K562 (cell line): ENCODE measurements around the gene KCNQ2. TPM values are rescaled to one million over a fixed set of nuclear protein-coding genes. Genes with fewer than 3 reads are reported as not detected.

Experiments
- BHLHE40 ChIP-seq: IDR thresholded peaks from 2 replicates; pipeline ENCODE4 v1.6.1; 2011; ENCODE audit warnings: low read length, improper control_type of control experiment
- CREM ChIP-seq: IDR thresholded peaks from 2 replicates; pipeline ENCODE4 v1.6.1; 2014; ENCODE audit warnings: antibody characterized with exemption, low read depth
- ELK1 ChIP-seq: sonication (generic); formaldehyde crosslinking; IDR thresholded peaks from 2 replicates; pipeline ENCODE4 v1.8.1; 2022; ENCODE audit warnings: missing genetic modification reagents
- EP300 ChIP-seq: IDR thresholded peaks from 2 replicates; pipeline ENCODE4 v1.6.1; 2012; ENCODE audit warnings: low read length, improper control_type of control experiment
- ETV6 ChIP-seq, 3 experiments: fragments of 150-350 bp in 1 of 3; sonication (generic) in 1 of 3; formaldehyde crosslinking in 1 of 3; IDR thresholded peaks; 2 replicates each; pipeline versions ENCODE4 v1.6.1 to v1.8.0; 2014 to 2022; ENCODE audit warnings: borderline replicate concordance in 2 of 3, low read depth in 2 of 3, antibody characterized with exemption in 1 of 3, low read length in 1 of 3, mild to moderate bottlenecking in 1 of 3, missing genetic modification reagents in 1 of 3
- GTF2F1 ChIP-seq: IDR thresholded peaks from 2 replicates; pipeline ENCODE4 v1.6.1; 2011; ENCODE audit warnings: low read depth, low read length, improper control_type of control experiment
- HNRNPK ChIP-seq: fragments of 200-400 bp; formaldehyde crosslinking; IDR thresholded peaks from one replicate; pipeline ENCODE4 v1.6.1; 2018; ENCODE audit warnings: mild to moderate bottlenecking, low read depth, low read length; ENCODE audit not compliant: poor library complexity, severe bottlenecking
- HNRNPLL ChIP-seq: fragments of 200-400 bp; formaldehyde crosslinking; IDR thresholded peaks from 2 replicates; pipeline ENCODE4 v1.6.1; 2017; ENCODE audit warnings: low read length, low read depth, mild to moderate bottlenecking; ENCODE audit not compliant: poor library complexity, severe bottlenecking
- KAT2B ChIP-seq: IDR thresholded peaks from one replicate; pipeline ENCODE4 v1.6.1; 2012; ENCODE audit warnings: low read depth, mild to moderate bottlenecking, control low read depth, inconsistent platforms, low read length, moderate library complexity
- KLF6 ChIP-seq: fragments of 250-450 bp; sonication (Bioruptor Pico); IDR thresholded peaks from 2 replicates; pipeline ENCODE4 v1.4.0; 2020; ENCODE audit warnings: mild to moderate bottlenecking, moderate library complexity, borderline replicate concordance
- NEUROD1 ChIP-seq: fragments of 150-350 bp; IDR thresholded peaks from 2 replicates; pipeline ENCODE4 v1.6.1; 2014; ENCODE audit warnings: borderline replicate concordance, low read length, low read depth; ENCODE audit not compliant: partially characterized antibody
- NONO ChIP-seq, 2 experiments: fragments of 200-400 bp in 1 of 2; fragments of 450-650 bp in 1 of 2; formaldehyde crosslinking in 1 of 2; IDR thresholded peaks; 2 replicates each; pipeline ENCODE4 v1.6.1; 2017; ENCODE audit warnings: low read depth in 2 of 2, mild to moderate bottlenecking in 2 of 2, moderate library complexity in 2 of 2, low read length in 1 of 2
- NR3C1 ChIP-seq: sonication (generic); formaldehyde crosslinking; IDR thresholded peaks from 2 replicates; pipeline ENCODE4 v1.8.1; 2022; ENCODE audit warnings: missing genetic modification reagents
- PCBP1 ChIP-seq: fragments of 200-400 bp; formaldehyde crosslinking; IDR thresholded peaks from 2 replicates; pipeline ENCODE4 v1.6.1; 2018; ENCODE audit warnings: mild to moderate bottlenecking, low read depth, low read length; ENCODE audit not compliant: poor library complexity, severe bottlenecking
- RB1 ChIP-seq: fragments of 450-650 bp; IDR thresholded peaks from 2 replicates; pipeline ENCODE4 v1.6.1; 2017; ENCODE audit warnings: low read depth, mild to moderate bottlenecking
- SMARCB1 ChIP-seq: IDR thresholded peaks from 2 replicates; pipeline ENCODE4 v1.6.1; 2011; ENCODE audit warnings: improper control_type of control experiment, low read depth; ENCODE audit not compliant: insufficient read length
- SRSF1 ChIP-seq: fragments of 200-400 bp; formaldehyde crosslinking; IDR thresholded peaks from 2 replicates; pipeline ENCODE4 v1.6.1; 2017; ENCODE audit warnings: mild to moderate bottlenecking, low read depth, low read length, moderate library complexity
- ZEB2 ChIP-seq: fragments of 450-650 bp; IDR thresholded peaks from 2 replicates; pipeline ENCODE4 v1.6.1; 2016
- ZNF274 ChIP-seq: IDR thresholded peaks from 2 replicates; pipeline ENCODE4 v1.6.1; 2011; ENCODE audit warnings: low read depth, mild to moderate bottlenecking, low read length, moderate library complexity, borderline replicate concordance
- ZNF778 ChIP-seq: fragments of 450-650 bp; formaldehyde crosslinking; IDR thresholded peaks from 2 replicates; pipeline ENCODE4 v1.4.0; 2020; ENCODE audit warnings: mild to moderate bottlenecking, moderate library complexity
- polyA plus RNA-seq, 8 experiments: library from polyadenylated mRNA; depleted of rRNA in 4 of 8; stranded (reverse) in 5 of 8; unstranded in 3 of 8; fragments of >200 nt; fragmentation: Nextera tagmentation in 2 of 8; fragmentation: Illumina TruSeq in 1 of 8; extraction: Ambion mirVana in 2 of 8; extraction: Trizol in 1 of 8; gene quantifications; 2 replicates each; pipeline versions ENCODE4 v1.2.1 to v1.2.3, GENCODE V29; 2011 to 2014; ENCODE audit warnings: inconsistent platforms in 1 of 8, missing spikeins in 1 of 8
- total RNA-seq, 7 experiments: library from RNA; depleted of rRNA in 6 of 7; stranded (reverse); fragments of >200 nt in 6 of 7; fragmentation: Illumina TruSeq in 2 of 7; extraction: Trizol in 2 of 7; gene quantifications; 2 replicates each; pipeline versions ENCODE4 v1.2.1 to v1.2.3, GENCODE V29; 2011 to 2021; ENCODE audit warnings: low replicate concordance in 1 of 7
- TF ChIP-seq, protein P1 (sequence below): fragments of 450-650 bp; formaldehyde crosslinking; IDR thresholded peaks from 2 replicates; pipeline ENCODE4 v1.4.0; 2020; ENCODE audit warnings: mild to moderate bottlenecking, moderate library complexity
- TF ChIP-seq, protein P2 (sequence below): fragments of 450-650 bp; IDR thresholded peaks from 2 replicates; pipeline ENCODE4 v1.6.1; 2016; ENCODE audit warnings: low read depth, mild to moderate bottlenecking, moderate library complexity
- TF ChIP-seq, protein P3 (sequence below), 2 experiments: fragments of 200-800 bp in 1 of 2; sonication (Bioruptor generic) in 1 of 2; sonication (generic) in 1 of 2; formaldehyde crosslinking in 1 of 2; IDR thresholded peaks in 1 of 2; conservative IDR thresholded peaks in 1 of 2; 2 replicates each; pipeline versions ENCODE4 v1.5.0 to v1.6.1; 2016 to 2020; ENCODE audit warnings: missing compliant biosample characterization in 1 of 2, missing genetic modification characterization in 1 of 2, missing genetic modification reagents in 1 of 2

Gene KCNQ2
- total and polyA plus RNA-seq, 9 of the 15 experiments (the other 6 are each of a cell fraction or from before 2014, with no cell fraction given), result 0.13 to 0.16 TPM; not detected in 7

GRCh38 chr20:63520934-63521601, 48.6 kb upstream of the KCNQ2 start (continued):
- TF ChIP-seq KLF6 (CRISPR knock-in tag) (peak; percentile 81; the same call in 1 of the 2 replicates), RB1 (peak; percentile 78), NEUROD1 (no peak), SRSF1 (no peak), ZNF778 (CRISPR knock-in tag) (no peak), ELK1 (no peak), NONO (IDR thresholded peaks at IDR 0.05; ENCODE audit: low read depth in 2 of 2, low read length in 1 of 2) (peak in 1 of 2 experiments; percentile 87; a peak in 2 of 4 replicates), GTF2F1 (peak; percentile 22; the same call in 1 of the 2 replicates), BHLHE40 (no peak), KAT2B (peak; percentile 54), SMARCB1 (no peak), EP300 (no peak), ETV6 (IDR thresholded peaks at IDR 0.05; ENCODE audit: borderline replicate concordance in 1 of 2, low read depth in 2 of 2, low read length in 1 of 2) (no peak), ETV6 (CRISPR knock-in tag; IDR thresholded peaks at IDR 0.05; ENCODE audit: borderline replicate concordance) (no peak), HNRNPLL (peak; percentile 24), NR3C1 (peak; percentile 87; the same call in 1 of the 2 replicates), ZEB2 (no peak), HNRNPK (peak; percentile 55), CREM (peak; percentile 15; the same call in 1 of the 2 replicates), PCBP1 (peak; percentile 82), ZNF274 (no peak)
- TF ChIP-seq, protein P1, sequence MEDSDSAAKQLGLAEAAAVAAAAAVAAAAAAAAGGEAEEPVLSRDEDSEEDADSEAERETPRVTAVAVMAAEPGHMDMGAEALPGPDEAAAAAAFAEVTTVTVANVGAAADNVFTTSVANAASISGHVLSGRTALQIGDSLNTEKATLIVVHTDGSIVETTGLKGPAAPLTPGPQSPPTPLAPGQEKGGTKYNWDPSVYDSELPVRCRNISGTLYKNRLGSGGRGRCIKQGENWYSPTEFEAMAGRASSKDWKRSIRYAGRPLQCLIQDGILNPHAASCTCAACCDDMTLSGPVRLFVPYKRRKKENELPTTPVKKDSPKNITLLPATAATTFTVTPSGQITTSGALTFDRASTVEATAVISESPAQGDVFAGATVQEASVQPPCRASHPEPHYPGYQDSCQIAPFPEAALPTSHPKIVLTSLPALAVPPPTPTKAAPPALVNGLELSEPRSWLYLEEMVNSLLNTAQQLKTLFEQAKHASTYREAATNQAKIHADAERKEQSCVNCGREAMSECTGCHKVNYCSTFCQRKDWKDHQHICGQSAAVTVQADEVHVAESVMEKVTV (CRISPR knock-in tag), result no peak
- TF ChIP-seq, protein P2, sequence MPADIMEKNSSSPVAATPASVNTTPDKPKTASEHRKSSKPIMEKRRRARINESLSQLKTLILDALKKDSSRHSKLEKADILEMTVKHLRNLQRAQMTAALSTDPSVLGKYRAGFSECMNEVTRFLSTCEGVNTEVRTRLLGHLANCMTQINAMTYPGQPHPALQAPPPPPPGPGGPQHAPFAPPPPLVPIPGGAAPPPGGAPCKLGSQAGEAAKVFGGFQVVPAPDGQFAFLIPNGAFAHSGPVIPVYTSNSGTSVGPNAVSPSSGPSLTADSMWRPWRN, result no peak
- TF ChIP-seq, protein P3, sequence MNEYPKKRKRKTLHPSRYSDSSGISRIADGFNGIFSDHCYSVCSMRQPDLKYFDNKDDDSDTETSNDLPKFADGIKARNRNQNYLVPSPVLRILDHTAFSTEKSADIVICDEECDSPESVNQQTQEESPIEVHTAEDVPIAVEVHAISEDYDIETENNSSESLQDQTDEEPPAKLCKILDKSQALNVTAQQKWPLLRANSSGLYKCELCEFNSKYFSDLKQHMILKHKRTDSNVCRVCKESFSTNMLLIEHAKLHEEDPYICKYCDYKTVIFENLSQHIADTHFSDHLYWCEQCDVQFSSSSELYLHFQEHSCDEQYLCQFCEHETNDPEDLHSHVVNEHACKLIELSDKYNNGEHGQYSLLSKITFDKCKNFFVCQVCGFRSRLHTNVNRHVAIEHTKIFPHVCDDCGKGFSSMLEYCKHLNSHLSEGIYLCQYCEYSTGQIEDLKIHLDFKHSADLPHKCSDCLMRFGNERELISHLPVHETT (CRISPR knock-in tag; conservative IDR thresholded peaks at IDR 0.05 in 1 of 2, IDR thresholded peaks at IDR 0.05 in 1 of 2), result 0 out of 4 replicates have a peak, but pooled peaks of 1 of the 2 experiments have one; percentile 32
